GM12875 (cell line): ENCODE data around the gene PAIP2B.

Source experiments
- H3K4me3 ChIP-seq: one replicate; pipeline ENCODE4 v1.5.1; 2011; ENCODE audit warnings: low read depth, low read length, control low read depth
- CTCF ChIP-seq: IDR thresholded peaks from 2 replicates; pipeline ENCODE4 v1.5.1; 2011; ENCODE audit warnings: low read depth, mild to moderate bottlenecking, control low read depth, inconsistent platforms, low read length, moderate library complexity, borderline replicate concordance; ENCODE audit not compliant: insufficient read depth

PAIP2B gene

DNA sequence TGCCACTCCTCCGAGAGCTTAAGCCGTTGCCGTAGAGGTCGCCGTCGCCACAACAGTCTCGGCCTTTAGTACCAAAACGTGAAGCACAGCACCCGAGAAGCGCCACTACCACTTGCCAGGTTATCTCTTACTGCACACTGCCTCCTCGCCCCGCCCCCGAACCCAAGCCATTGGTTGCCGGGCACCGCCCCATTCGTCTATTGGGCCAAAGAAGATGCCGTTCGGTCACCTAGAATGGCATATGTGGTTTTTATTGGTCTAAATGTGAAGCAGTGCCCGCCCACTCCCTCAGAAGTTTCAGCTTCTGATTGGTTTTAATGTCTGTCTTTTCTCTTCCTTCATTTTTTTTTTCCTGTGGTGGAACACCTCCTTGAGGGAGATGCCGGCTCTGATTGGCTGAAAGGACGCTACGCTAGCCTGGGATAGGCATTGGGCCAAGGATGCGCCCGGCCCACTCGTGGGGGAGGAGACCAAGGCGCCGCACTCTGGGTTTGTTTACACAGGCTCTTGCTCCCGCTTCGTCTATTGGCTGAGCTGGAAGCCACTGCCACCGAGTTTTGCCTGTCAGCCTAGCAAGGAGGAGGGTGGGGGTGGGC, at the start of gene PAIP2B:
Gene PAIP2B (minus strand): TSS at position 139 of the 596 bp plus-strand sequence. CDS start 24,514 bp downstream, outside the sequence.
- peak within 1 kb of the TSS; percentile 68 for H3K4me3 ChIP-seq
- no peak for TF ChIP-seq CTCF

GRCh38 chr2:71275939-71276310, 49.0 kb upstream of the PAIP2B start:
- peak overlapping the region; percentile 71 for H3K4me3 ChIP-seq
- TF ChIP-seq CTCF = no peak

GRCh38 chr2:71269511-71270090, 42.7 kb upstream of the PAIP2B start:
- no peak for TF ChIP-seq CTCF

GRCh38 chr2:71263386-71263785, 36.5 kb upstream of the PAIP2B start:
- H3K4me3 ChIP-seq = no peak overlapping the region
- TF ChIP-seq CTCF = no peak

More at GRCh38 chr2:71269511-71270090, 42.7 kb upstream of the PAIP2B start:
- no peak overlapping the region for H3K4me3 ChIP-seq

DNA sequence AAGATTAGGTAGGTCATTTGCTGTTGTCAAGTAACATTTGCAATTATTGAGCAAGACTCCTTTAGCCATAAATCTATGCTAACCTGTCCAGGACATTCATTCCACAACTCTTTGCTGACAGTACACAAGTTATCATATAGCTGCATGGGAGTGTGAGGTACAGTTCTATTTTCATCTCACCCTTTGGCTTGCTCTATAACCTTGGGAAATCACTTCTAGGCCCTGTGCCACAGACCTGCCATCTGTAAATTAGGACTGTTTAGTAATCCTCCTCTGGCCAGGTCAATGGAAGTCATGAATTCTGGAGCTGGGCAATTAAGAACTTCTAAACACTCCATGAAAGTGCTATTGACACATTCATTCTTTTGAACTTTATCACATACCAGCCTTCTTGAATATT, 34.6 kb upstream of the PAIP2B start:
- H3K4me3 ChIP-seq = no peak overlapping the region
- TF ChIP-seq CTCF = no peak

- TF ChIP-seq CTCF = no peak
- H3K4me3 ChIP-seq = no peak overlapping the region
Observed at GRCh38 chr2:71256421-71256820, 29.5 kb upstream of the PAIP2B start.

GRCh38 chr2:71254776-71255175, 27.9 kb upstream of the PAIP2B start:
- TF ChIP-seq CTCF = no peak

More at GRCh38 chr2:71254776-71255175, 27.9 kb upstream of the PAIP2B start:
- H3K4me3 ChIP-seq = no peak overlapping the region
